ENCODE measurements around the gene ZNRF1. TPM values are rescaled to one million over a fixed set of nuclear protein-coding genes. Genes with fewer than 3 reads are reported as not detected.
"Not testable (repeated sequence)": the region's sequence is repeated elsewhere in the genome, so short reads cannot be mapped to it uniquely, and the experiment has no call there.

ZNRF1 gene
- total RNA-seq, 2 donors from 2014 or later, result 9.3 to 21.4 TPM

DNA sequence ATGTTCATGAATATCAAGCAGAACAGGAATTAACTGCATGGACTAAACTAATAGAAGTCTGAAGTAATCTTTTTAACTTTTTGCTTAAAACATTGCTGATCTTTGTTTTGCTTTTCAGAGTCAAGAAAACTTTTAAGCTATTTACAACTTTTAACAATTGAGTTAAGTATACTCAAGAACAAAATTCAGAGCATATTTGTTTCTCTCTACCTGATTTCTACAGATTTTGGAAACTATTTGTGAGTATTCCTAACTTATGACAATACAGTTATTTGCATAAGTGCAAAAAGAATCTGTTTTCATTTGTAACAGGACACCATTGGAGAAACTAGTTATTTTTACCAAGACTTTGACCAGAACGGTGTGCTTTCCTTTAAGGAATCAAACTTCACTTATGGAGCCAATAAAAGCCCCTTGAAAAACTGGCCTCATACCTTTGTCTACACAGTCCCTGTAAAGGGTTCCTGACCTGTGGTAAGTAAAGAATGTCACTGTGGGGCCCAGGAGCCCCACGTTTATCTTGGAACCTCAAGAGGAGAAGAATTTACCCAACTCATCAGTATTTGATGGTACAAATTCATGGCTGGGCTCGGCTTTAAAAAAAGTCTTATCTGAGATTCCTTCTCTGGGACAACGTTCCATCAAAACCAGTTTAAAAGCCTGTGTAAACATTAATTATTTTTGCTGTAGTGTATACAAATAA, 129.0 kb downstream of the ZNRF1 start:
- Histone ChIP-seq H3K27me3 (no peaks in the 10 kb centered on the region), H3K27ac (no peak overlapping the region), H3K9me3 (no peaks in the 10 kb centered on the region), H3K4me3 (no peak overlapping the region), H3K4me1 (no peaks in the 10 kb centered on the region), H3K36me3 (replicated peaks in 1 of 2; ENCODE audit: insufficient read depth in 1 of 2, low read depth in 2 of 2) (no peaks in the 10 kb centered on the region)
- WGBS, 2 donors, result 55 to 58% methylated on average over 4 of the region's 4 CpGs
- DNase-seq, result no peak
- no peak for ATAC-seq
- intact Hi-C loops (cut with DNase I), result no loop called here
- TF ChIP-seq POLR2A (IDR thresholded peaks at IDR 0.05), result no peak
- TF ChIP-seq, protein P1, sequence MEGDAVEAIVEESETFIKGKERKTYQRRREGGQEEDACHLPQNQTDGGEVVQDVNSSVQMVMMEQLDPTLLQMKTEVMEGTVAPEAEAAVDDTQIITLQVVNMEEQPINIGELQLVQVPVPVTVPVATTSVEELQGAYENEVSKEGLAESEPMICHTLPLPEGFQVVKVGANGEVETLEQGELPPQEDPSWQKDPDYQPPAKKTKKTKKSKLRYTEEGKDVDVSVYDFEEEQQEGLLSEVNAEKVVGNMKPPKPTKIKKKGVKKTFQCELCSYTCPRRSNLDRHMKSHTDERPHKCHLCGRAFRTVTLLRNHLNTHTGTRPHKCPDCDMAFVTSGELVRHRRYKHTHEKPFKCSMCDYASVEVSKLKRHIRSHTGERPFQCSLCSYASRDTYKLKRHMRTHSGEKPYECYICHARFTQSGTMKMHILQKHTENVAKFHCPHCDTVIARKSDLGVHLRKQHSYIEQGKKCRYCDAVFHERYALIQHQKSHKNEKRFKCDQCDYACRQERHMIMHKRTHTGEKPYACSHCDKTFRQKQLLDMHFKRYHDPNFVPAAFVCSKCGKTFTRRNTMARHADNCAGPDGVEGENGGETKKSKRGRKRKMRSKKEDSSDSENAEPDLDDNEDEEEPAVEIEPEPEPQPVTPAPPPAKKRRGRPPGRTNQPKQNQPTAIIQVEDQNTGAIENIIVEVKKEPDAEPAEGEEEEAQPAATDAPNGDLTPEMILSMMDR (IDR thresholded peaks at IDR 0.05), result no peak

DNA sequence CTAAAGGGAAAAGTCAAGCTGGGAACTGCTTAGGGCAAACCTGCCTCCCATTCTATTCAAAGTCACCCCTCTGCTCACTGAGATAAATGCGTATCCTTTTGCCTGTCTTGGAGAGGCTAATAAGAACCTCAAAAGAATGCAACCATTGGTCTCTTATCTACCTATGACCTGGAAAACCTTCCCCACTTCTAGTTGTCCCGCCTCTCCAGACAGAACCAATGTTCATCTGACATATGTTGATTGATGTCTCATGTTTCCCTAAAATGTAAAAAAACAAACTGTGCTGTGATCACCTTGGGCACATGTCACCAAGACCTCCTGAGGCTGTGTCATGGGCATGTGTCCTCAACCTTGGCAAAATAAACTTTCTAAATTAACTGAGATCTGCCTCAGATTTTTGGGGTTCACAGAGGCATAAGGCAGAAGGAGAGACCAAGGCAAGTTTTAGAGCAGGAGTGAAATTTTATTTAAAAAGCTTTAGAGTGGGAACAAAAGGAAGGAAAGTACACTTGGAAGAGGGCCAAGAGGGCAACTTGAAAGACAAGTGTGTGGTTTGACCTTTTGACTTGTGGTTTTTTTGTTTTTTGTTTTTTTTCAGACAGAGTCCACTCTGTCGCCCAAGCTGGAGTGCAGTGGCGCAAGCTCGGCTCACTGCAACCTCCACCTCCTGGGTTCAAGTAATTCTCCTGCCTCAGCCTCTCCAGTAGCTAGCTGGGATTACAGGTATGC, 130.8 kb downstream of the ZNRF1 start:
- H3K9me3 ChIP-seq; H3K4me3 ChIP-seq; H3K27me3 ChIP-seq; H3K27ac ChIP-seq; intact Hi-C loops (cut with DNase I); ATAC-seq; H3K4me1 ChIP-seq; H3K36me3 ChIP-seq (replicated peaks in 1 of 2; ENCODE audit: insufficient read depth in 1 of 2, low read depth in 2 of 2); DNase-seq: not testable (repeated sequence)
- 53 to 59% methylated on average over 5 of the region's 5 CpGs for WGBS, 2 donors

DNA sequence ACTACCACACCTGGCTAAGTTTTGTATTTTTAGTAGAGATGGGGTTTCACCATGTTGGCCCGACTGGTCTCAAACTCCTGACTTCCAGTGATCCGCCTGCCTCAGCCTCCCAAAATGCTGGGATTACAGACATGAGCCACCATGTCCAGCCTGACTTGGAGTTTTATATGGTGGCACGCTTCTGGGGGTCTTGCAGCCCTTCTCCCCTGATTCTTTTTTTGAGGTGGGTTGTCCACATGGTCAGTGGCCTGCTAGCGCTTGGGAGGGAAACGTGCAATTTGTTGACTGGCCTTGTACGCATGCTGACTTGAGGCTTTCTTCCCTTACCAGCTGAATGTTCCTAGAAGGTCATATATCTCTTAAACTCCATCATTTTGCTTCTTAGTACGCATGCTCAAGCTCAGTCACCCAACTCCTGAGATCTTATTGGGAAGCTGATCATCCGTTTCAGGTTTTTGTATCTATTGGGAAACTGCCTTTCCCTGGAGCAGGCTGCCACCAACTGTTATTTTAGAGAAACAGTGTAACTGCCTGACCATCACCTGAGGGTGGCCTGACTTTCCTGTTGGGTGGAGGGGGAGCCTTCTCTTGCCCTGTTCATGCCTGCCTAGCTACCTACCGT, 131.4 kb downstream of the ZNRF1 start:
- DNase-seq, result no peak
- WGBS, 2 donors, result 76 to 81% methylated on average over 7 to 9 of the region's 9 CpGs
- H3K27ac ChIP-seq, result no peak overlapping the region
- no peaks in the 10 kb centered on the region for H3K9me3 ChIP-seq
- H3K36me3 ChIP-seq (replicated peaks in 1 of 2; ENCODE audit: insufficient read depth in 1 of 2, low read depth in 2 of 2), result no peaks in the 10 kb centered on the region
- no peaks in the 10 kb centered on the region for H3K4me1 ChIP-seq
- ATAC-seq, result no peak
- intact Hi-C loops (cut with DNase I), result no loop called here
- H3K4me3 ChIP-seq, result no peak overlapping the region
- no peaks in the 10 kb centered on the region for H3K27me3 ChIP-seq
- TF ChIP-seq, protein P1 (IDR thresholded peaks at IDR 0.05), result no peak
- no peak for TF ChIP-seq POLR2A (IDR thresholded peaks at IDR 0.05)

DNA sequence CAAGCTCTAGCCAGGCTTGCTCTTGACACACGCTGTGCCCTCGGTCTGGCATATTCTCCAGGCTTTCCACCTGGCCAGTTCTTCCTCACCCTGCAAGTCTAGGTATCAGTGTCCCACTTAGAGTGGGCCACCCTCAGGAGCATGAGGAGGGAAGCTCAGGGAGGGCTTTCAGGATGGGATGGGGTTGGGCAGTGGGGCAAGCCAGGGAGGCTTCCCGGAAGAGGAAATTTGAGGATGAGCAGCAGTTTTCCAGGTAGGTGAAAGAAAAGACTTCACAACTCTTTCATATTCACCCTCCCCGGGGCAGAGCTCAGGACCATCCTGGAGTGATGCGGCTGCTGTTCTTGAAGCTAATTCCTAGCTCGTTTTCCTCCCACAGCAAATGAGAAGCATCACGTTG, 132.3 kb downstream of the ZNRF1 start:
- DNase-seq, result no peak
- 68 to 72% methylated on average over 7 of the region's 7 CpGs for WGBS, 2 donors
- Histone ChIP-seq H3K27ac (no peak overlapping the region), H3K4me3 (no peak overlapping the region), H3K9me3 (no peaks in the 10 kb centered on the region), H3K27me3 (no peaks in the 10 kb centered on the region), H3K4me1 (no peaks in the 10 kb centered on the region), H3K36me3 (replicated peaks in 1 of 2; ENCODE audit: insufficient read depth in 1 of 2, low read depth in 2 of 2) (no peaks in the 10 kb centered on the region)
- no peak for ATAC-seq
- TF ChIP-seq, protein P1 (IDR thresholded peaks at IDR 0.05), result no peak
- TF ChIP-seq POLR2A (IDR thresholded peaks at IDR 0.05), result no peak
- intact Hi-C loops (cut with DNase I), result no loop called here

DNA sequence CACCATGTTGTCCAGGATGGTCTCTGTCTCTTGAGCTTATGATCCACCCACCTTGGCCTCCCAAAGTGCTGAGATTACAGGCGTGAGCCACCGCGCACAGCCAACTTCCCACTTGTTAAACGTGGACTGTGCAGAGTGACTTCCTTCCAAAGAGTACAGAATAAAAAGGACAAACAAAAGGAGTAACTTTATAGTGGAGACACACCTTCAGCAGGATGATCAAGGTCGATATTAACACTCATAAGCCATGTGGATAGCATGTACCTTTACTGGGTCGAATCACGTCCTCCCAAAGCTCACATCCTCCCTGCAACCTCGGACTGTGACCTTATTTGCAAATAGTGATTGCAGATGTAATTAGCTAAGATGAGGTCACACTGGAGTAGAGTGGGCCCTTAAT, 139.4 kb downstream of the ZNRF1 start:
- Histone ChIP-seq H3K9me3 (no peaks in the 10 kb centered on the region), H3K27ac (no peak overlapping the region), H3K4me3 (no peak overlapping the region), H3K4me1 (no peaks in the 10 kb centered on the region), H3K27me3 (no peaks in the 10 kb centered on the region), H3K36me3 (replicated peaks in 1 of 2; ENCODE audit: insufficient read depth in 1 of 2, low read depth in 2 of 2) (no peaks in the 10 kb centered on the region)
- TF ChIP-seq POLR2A (IDR thresholded peaks at IDR 0.05), result no peak
- TF ChIP-seq, protein P1 (IDR thresholded peaks at IDR 0.05), result no peak
- WGBS, 2 donors, result 56 to 77% methylated on average over 8 of the region's 8 CpGs
- intact Hi-C loops (cut with DNase I), result no loop called here
- ATAC-seq, result no peak
- no peak for DNase-seq
